ENCODE measurements around the gene CDK12. TPM values are rescaled to one million over a fixed set of nuclear protein-coding genes. Genes with fewer than 3 reads are reported as not detected.

Gene CDK12
- total RNA-seq, 1 donor from 2014 or later, result 36.8 TPM

DNA sequence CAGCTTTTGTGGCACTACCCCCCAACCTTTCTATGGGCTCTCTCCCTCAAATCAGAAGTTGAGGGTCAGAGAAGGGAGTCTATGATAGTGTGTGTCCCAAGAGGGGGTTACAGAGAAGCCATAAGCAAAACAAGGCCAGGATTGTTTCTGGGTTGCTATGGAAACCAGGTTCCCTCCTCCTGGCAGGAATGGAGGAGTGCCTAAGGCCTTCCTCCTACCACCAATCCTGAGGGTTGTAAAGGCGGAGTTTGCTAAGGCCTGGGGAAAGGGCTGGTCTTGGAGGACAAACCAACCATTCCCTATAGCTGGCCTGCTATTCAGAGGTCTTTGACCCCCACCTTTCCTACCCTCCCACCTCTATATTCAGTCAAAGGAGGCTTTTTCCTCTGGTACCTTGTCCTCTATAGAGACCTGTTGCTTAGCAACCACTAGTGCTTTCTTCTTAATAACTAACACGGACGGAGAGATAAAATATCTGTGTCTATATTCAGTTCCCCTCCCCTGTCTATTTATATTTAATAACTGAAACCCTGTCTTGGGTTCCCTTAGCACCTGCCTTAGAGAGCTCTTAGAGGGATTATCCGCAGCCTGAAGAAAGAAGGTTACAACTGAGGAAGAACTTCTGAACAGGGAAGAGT is 103.0 kb downstream of the CDK12 start:
- DNase-seq (ENCODE audit: extremely low spot score in 2 of 2), result no peak

DNA sequence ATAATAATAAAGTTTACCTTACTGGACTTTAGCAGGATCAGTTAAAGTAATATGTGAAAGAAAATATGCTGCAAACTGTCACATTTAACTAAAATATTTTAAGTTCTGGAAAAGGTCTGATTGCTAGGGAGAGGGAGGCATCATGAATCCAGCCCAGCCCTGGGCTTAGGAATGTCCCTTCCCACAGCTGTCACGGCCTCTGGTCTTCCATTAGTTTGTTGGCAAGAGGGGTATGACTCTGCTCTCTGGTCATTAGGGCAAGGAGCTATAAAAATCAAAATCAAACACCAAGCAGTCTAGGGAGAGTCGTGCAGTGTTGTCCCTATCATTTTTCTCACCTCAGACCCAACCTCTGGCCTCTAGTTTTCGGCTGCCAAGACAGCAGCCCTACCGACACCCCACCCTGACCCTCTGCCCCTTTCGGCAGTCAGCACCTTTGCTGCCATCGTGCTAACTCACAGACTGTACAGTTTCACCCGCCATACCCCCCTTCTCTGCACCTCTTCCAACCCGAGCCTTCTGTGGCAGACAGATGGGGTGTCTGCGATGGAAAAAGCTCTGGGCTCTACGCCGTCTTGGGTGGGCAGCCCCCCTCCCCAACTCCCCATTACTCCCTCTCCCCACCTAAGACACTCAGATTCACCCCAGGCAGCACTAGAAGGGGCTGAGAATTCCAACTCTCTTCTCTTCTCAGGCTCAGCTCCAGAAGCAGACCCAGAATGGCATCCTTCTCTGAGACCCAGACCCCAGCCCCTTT is 105.0 kb downstream of the CDK12 start:
- Histone ChIP-seq H3K4me1 (no peaks in the 10 kb centered on the region), H3K4me3 (no peak overlapping the region), H3K9me3 (no peaks in the 10 kb centered on the region), H3K36me3 (peaks cover 0 to 19% of the 10 kb centered on the region in 2 donors), H3K27me3 (no peaks in the 10 kb centered on the region), H3K27ac (no peak overlapping the region)
- DNase-seq (ENCODE audit: extremely low spot score in 2 of 2), result no peak
- intact Hi-C loops (cut with DNase I), result no loop called here
- TF ChIP-seq POLR2A (IDR thresholded peaks at IDR 0.05), result no peak
- TF ChIP-seq, protein P1, sequence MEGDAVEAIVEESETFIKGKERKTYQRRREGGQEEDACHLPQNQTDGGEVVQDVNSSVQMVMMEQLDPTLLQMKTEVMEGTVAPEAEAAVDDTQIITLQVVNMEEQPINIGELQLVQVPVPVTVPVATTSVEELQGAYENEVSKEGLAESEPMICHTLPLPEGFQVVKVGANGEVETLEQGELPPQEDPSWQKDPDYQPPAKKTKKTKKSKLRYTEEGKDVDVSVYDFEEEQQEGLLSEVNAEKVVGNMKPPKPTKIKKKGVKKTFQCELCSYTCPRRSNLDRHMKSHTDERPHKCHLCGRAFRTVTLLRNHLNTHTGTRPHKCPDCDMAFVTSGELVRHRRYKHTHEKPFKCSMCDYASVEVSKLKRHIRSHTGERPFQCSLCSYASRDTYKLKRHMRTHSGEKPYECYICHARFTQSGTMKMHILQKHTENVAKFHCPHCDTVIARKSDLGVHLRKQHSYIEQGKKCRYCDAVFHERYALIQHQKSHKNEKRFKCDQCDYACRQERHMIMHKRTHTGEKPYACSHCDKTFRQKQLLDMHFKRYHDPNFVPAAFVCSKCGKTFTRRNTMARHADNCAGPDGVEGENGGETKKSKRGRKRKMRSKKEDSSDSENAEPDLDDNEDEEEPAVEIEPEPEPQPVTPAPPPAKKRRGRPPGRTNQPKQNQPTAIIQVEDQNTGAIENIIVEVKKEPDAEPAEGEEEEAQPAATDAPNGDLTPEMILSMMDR (IDR thresholded peaks at IDR 0.05), result no peak
- no peak for TF ChIP-seq POLR2AphosphoS5 (IDR thresholded peaks at IDR 0.05; ENCODE audit: insufficient read depth in 1 of 2, low read depth in 1 of 2)

More for the DNA sequence above, 103.0 kb downstream of the CDK12 start:
- Histone ChIP-seq H3K36me3 (peaks cover 0 to 26% of the 10 kb centered on the region in 2 donors), H3K27me3 (no peaks in the 10 kb centered on the region), H3K9me3 (no peaks in the 10 kb centered on the region), H3K4me3 (no peak overlapping the region), H3K27ac (no peak overlapping the region), H3K4me1 (no peaks in the 10 kb centered on the region)
- TF ChIP-seq POLR2AphosphoS5 (IDR thresholded peaks at IDR 0.05; ENCODE audit: insufficient read depth in 1 of 2, low read depth in 1 of 2), result no peak
- TF ChIP-seq POLR2A (IDR thresholded peaks at IDR 0.05), result no peak
- TF ChIP-seq, protein P1 (IDR thresholded peaks at IDR 0.05), result no peak
- intact Hi-C loops (cut with DNase I), result no loop called here

DNA sequence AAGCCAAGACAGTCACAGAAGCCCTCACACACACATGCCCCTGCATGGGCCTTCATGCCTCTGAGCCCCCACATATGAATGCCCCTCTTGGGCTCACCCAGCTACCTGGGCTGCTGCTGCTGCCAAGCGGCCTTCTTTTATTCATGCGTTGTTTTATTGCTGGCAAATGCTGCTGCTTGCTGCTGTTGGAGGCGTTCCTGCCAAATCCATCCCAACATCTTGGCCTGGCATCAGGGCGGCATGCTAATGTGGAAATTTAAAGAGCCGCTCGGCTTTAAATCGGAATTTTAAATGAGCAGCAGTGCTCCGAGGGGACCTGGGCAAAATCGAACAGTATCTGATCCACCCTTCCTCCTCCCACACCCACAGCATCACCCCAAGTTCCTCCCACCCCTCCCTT is 107.4 kb downstream of the CDK12 start:
- Histone ChIP-seq H3K36me3 (peaks cover 0 to 19% of the 10 kb centered on the region in 2 donors), H3K4me3 (no peak overlapping the region), H3K27me3 (no peaks in the 10 kb centered on the region), H3K9me3 (no peaks in the 10 kb centered on the region), H3K27ac (no peak overlapping the region), H3K4me1 (peaks cover 7% of the 10 kb centered on the region)
- TF ChIP-seq POLR2A (IDR thresholded peaks at IDR 0.05), result no peak
- TF ChIP-seq POLR2AphosphoS5 (IDR thresholded peaks at IDR 0.05; ENCODE audit: insufficient read depth in 1 of 2, low read depth in 1 of 2), result no peak
- TF ChIP-seq, protein P1 (IDR thresholded peaks at IDR 0.05), result no peak
- intact Hi-C loops (cut with DNase I), result no loop called here
- no peak for DNase-seq (ENCODE audit: extremely low spot score in 2 of 2)

DNA sequence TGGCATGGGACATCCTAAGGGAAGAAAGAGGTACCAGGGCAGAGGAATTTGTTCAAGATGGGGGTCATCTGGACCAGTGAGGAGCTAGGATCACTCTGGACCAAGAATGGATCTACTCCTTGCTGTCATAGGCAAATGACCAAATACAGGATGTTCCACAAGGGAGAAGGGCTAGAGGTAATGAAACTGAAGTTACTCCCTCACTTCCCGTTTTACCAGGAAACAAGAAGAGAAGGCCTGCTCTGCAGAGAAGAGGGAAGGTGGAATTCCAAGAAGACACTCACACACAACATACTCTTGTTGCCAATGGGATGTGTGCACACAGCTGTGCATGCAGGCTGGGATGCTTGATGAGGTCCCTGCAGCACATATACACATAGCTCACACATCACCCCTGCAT is 107.8 kb downstream of the CDK12 start:
- Histone ChIP-seq H3K36me3 (peaks cover 0 to 19% of the 10 kb centered on the region in 2 donors), H3K27me3 (no peaks in the 10 kb centered on the region), H3K9me3 (no peaks in the 10 kb centered on the region), H3K4me3 (no peak overlapping the region), H3K4me1 (peaks cover 12% of the 10 kb centered on the region), H3K27ac (no peak overlapping the region)
- no peak for DNase-seq (ENCODE audit: extremely low spot score in 2 of 2)
- no peak for TF ChIP-seq POLR2AphosphoS5 (IDR thresholded peaks at IDR 0.05; ENCODE audit: insufficient read depth in 1 of 2, low read depth in 1 of 2)
- TF ChIP-seq, protein P1 (IDR thresholded peaks at IDR 0.05), result no peak
- no peak for TF ChIP-seq POLR2A (IDR thresholded peaks at IDR 0.05)
- intact Hi-C loops (cut with DNase I), result no loop called here

DNA sequence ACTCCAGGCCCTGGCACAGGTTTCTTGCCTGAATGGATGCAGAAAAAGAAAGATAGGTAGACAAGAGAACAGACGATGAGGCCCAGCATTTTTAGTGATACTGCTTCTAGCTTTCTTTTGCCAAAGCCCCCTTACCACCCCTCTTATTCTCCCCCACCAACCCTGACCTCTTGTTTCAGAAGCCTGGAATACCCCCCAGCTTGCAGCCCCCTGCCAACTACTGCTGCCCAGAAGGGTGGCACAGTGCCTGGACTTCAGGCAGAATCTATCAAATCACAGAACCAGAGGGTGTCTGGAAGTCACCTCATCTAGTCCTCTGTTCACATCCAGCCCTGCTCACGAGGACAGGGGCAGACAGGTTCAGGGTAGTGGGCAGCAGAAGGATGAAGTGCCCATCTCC is 110.8 kb downstream of the CDK12 start:
- H3K4me1 ChIP-seq, result peaks cover 15% of the 10 kb centered on the region
- no peaks in the 10 kb centered on the region for H3K9me3 ChIP-seq
- intact Hi-C loops (cut with DNase I), result no loop called here
- no peaks in the 10 kb centered on the region for H3K27me3 ChIP-seq
- no peak overlapping the region for H3K4me3 ChIP-seq
- peaks cover 0 to under 1% of the 10 kb centered on the region in 2 donors for H3K36me3 ChIP-seq
- no peak overlapping the region for H3K27ac ChIP-seq
- no peak for DNase-seq (ENCODE audit: extremely low spot score in 2 of 2)
- TF ChIP-seq, protein P1 (IDR thresholded peaks at IDR 0.05), result no peak
- TF ChIP-seq POLR2A (IDR thresholded peaks at IDR 0.05) (no peak), POLR2AphosphoS5 (IDR thresholded peaks at IDR 0.05; ENCODE audit: insufficient read depth in 1 of 2, low read depth in 1 of 2) (no peak)

Data from vagina (tissue), 2 donors.